NCI-H1048 (cell line): Measurements from ENCODE around the gene RNF149.

Experiments used
- DNase-seq: peaks from one replicate; lab custom pipeline; 2025; lab: John Stamatoyannopoulos, UW

Gene RNF149

GRCh38 chr2:101294861-101295260, 13.6 kb downstream of the RNF149 start:
- DNase-seq, result no peak

- DNase-seq, result no peak
These were observed 15.0 kb downstream of the RNF149 start for GRCh38 chr2:101293544-101293943.

GRCh38 chr2:101291973-101292372, 16.5 kb downstream of the RNF149 start:
- no peak for DNase-seq

GRCh38 chr2:101290711-101291110, 17.8 kb downstream of the RNF149 start:
- no peak for DNase-seq

GRCh38 chr2:101287303-101287702, 21.2 kb downstream of the RNF149 start:
- DNase-seq, result no peak

GRCh38 chr2:101286684-101287083, 21.8 kb downstream of the RNF149 start:
- DNase-seq, result no peak

- no peak for DNase-seq
These were observed 25.5 kb downstream of the RNF149 start for GRCh38 chr2:101282980-101283379.

- DNase-seq, result no peak
These were observed 27.0 kb downstream of the RNF149 start for GRCh38 chr2:101281482-101281881.

- no peak for DNase-seq
These were observed 29.6 kb downstream of the RNF149 start for GRCh38 chr2:101278925-101279324.

- DNase-seq, result no peak
These were observed 31.4 kb downstream of the RNF149 start for GRCh38 chr2:101277111-101277510.

- DNase-seq, result no peak
These were observed 34.4 kb downstream of the RNF149 start for GRCh38 chr2:101274142-101274541.

- DNase-seq, result no peak
These were observed 35.4 kb downstream of the RNF149 start for GRCh38 chr2:101273056-101273455.

GRCh38 chr2:101272045-101272784, 36.3 kb downstream of the RNF149 start:
- no peak for DNase-seq

GRCh38 chr2:101270700-101271259, 37.7 kb downstream of the RNF149 start:
- no peak for DNase-seq

GRCh38 chr2:101267671-101268656, 40.5 kb downstream of the RNF149 start:
- no peak for DNase-seq

GRCh38 chr2:101265893-101266499, 42.5 kb downstream of the RNF149 start:
- no peak for DNase-seq

GRCh38 chr2:101264360-101264939, 44.1 kb downstream of the RNF149 start:
- DNase-seq, result no peak

- DNase-seq, result no peak
These were observed 45.1 kb downstream of the RNF149 start for GRCh38 chr2:101263377-101263800.

- no peak for DNase-seq
These were observed 46.4 kb downstream of the RNF149 start for GRCh38 chr2:101262142-101262541.

GRCh38 chr2:101258804-101259203, 49.7 kb downstream of the RNF149 start:
- DNase-seq, result no peak

GRCh38 chr2:101256316-101256715, 52.2 kb downstream of the RNF149 start:
- no peak for DNase-seq

- no peak for DNase-seq
These were observed 53.0 kb downstream of the RNF149 start for GRCh38 chr2:101255501-101255900.
